ENCODE results near the gene TCEA3. TPM values are rescaled to one million over a fixed set of nuclear protein-coding genes. Genes with fewer than 3 reads are reported as not detected.

TCEA3 gene
- total RNA-seq, 2 donors from 2014 or later: 12.3 to 13.5 TPM

DNA sequence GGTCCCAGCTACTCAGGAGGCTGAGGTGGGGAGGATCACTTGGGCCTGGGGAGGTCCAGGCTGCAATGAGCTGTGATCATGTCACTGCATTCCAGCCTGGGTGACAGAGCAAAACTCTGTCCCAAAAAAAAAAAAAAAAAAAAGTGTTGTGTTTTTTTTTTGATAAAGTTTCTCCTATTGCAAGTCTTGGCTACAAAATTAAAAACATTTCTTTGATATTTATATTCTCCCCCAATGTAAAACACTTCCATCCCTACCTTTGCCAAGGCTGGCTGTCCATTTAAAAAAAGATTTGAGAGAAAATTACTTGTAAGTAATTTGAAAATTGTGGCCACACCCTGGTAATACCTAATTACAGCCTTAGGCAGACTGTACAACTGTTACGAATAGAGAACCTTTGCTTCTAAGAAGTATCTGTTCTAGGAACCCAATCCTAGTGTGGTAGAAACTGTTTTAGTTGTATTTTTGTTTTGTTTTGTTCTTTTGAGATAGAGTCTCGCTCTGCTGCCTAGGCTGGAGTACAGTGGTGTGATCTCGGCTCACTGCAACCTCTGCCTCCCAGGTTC, 66.2 kb downstream of the TCEA3 start:
- peaks cover 17% of the 10 kb centered on the region for H3K9me3 ChIP-seq (ENCODE audit: control insufficient read depth, low read length, poor library complexity, severe bottlenecking)
- Mint-ChIP-seq H3K27me3 (no peaks in the 10 kb centered on the region), H3K4me3 (no peak overlapping the region), H3K36me3 (ENCODE audit: low read depth) (peaks cover 2% of the 10 kb centered on the region), H3K27ac (no peak overlapping the region), H3K4me1 (peaks cover 2% of the 10 kb centered on the region)
- DNase-seq: no peak
- no peak for ATAC-seq

DNA sequence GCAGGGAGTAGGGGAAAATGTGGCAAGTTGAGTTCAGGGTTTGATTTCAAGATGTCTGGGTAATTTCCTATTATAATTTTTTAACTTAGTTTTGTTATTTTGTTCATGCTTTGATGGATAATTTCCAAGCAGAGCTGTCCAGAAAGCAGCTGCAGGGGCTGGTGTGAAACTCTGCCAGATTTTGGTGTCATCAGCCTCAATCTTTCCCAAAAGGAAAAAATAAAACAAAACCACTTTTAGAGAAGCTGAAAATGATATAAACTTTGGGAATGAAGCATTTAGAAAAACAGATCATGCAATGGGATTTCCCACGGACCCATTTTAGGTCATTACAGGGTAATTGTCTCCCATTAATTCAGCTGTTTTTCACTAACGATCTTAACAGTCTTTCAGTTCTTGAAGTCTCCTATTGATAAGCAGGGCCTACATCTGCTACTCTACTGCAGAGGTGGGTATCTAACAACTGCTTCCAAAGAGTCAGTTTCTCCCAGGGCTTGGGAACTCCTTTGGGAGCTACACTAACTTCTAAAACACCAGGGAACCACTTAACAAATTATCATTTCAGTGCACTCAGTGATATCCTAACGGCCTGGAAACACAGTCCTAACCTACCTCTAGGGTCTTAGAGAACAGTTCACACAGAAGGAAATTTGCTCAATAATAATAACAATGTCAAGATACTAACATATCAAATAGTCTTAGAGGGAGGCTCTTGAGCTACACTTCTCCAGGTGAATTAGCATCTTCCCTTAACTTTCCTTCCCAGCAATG, 67.2 kb downstream of the TCEA3 start:
- DNase-seq: no peak
- Mint-ChIP-seq H3K4me1 (peaks cover 2% of the 10 kb centered on the region), H3K27ac (no peak overlapping the region), H3K27me3 (no peaks in the 10 kb centered on the region), H3K36me3 (ENCODE audit: low read depth) (peaks cover 2% of the 10 kb centered on the region), H3K4me3 (no peak overlapping the region)
- no peak for ATAC-seq
- H3K9me3 ChIP-seq (ENCODE audit: control insufficient read depth, low read length, poor library complexity, severe bottlenecking): peaks cover 10% of the 10 kb centered on the region

DNA sequence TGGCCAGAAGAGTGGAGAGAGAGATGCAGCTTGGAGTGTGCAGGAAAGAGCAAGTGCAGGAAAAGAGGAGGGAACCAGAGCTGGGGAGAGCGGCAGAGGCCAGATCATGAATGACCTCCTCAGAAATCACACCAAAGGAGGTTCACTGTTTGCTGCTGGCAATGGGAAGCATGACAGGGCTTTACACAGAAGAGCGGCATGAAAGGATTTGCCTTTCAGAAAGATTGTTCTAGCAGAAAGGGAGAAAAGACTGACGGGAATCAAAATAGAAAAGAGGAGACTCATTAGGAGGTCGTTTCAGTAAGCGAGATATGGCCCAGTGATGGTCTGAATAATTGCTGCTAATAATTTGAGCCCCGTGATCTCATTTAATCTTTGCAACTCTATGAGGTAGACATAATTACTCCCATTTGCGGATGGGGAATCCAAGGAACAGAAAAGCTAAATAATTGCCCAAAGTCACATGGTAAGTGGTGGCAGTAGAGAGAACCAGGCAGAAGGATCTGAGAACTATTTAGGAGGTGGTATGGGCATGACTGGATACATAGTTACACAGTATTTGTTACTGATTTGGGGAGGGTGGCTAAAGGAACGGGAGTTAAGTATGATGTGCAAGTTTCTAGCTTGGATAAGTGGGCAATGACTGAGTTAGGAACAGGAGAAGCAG, 67.9 kb downstream of the TCEA3 start:
- peaks cover 2% of the 10 kb centered on the region for H3K36me3 Mint-ChIP-seq (ENCODE audit: low read depth)
- peaks cover 2% of the 10 kb centered on the region for H3K9me3 ChIP-seq (ENCODE audit: control insufficient read depth, low read length, poor library complexity, severe bottlenecking)
- H3K4me3 Mint-ChIP-seq: no peak overlapping the region
- H3K27me3 Mint-ChIP-seq: no peaks in the 10 kb centered on the region
- no peak overlapping the region for H3K27ac Mint-ChIP-seq
- ATAC-seq (no peak), DNase-seq (no peak)
- H3K4me1 Mint-ChIP-seq: peaks cover 2% of the 10 kb centered on the region

DNA sequence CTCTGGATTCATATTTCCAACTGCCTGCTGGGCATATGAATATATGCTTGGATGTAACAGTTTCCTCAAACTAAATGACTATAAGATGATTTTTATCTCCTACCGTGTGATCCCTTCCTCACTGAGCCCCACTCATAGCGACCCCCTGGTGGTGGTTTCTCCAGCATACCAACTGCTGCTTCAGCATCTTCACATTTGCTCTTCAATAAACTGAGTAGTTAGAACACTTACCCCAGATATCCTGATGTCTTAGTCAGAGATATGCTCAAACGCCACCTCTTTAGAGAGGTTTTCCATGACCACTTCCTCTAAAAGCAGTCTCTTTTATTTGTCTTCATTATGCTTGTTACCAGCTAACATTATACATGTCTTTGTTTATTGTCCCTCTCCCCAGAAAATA, 70.3 kb downstream of the TCEA3 start:
- Mint-ChIP-seq H3K36me3 (ENCODE audit: low read depth) (peaks cover 2% of the 10 kb centered on the region), H3K27ac (no peak overlapping the region), H3K4me1 (peaks cover 2% of the 10 kb centered on the region), H3K27me3 (no peaks in the 10 kb centered on the region), H3K4me3 (no peak overlapping the region)
- DNase-seq: no peak
- ATAC-seq: no peak
- no peaks in the 10 kb centered on the region for H3K9me3 ChIP-seq (ENCODE audit: control insufficient read depth, low read length, poor library complexity, severe bottlenecking)

DNA sequence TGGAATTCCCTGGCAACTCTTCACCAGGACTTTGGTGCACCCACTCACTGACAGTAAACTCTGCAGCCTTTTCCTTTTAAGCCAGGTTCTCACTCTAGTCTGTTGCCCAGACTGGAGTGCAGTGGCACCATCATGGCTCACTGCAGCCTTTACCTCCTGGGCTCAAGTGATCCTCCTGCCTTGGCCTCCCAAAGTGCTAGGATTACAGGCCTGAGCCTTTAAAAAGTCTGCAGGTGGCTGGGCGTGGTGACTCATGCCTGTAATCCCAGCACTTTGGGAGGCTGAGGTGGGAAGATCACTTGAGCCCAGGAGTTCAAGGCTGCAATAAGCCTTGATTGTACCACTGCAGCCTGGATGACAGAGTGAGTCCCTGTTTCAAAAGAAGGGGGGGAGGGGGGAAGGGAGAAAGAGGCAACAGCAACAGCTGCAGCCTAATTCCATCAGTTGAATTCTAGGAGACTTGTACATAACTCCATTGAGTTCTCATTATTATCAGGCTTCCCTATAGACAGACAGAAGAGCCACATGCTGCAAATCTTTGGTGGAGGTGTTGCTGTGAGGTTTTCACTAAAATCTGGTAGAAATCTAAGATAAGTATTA, 72.4 kb downstream of the TCEA3 start:
- ATAC-seq: no peak
- H3K4me1 Mint-ChIP-seq: peaks cover 2% of the 10 kb centered on the region
- peaks cover 2% of the 10 kb centered on the region for H3K36me3 Mint-ChIP-seq (ENCODE audit: low read depth)
- no peak overlapping the region for H3K27ac Mint-ChIP-seq
- no peak overlapping the region for H3K4me3 Mint-ChIP-seq
- no peaks in the 10 kb centered on the region for H3K27me3 Mint-ChIP-seq
- no peak for DNase-seq
- H3K9me3 ChIP-seq (ENCODE audit: control insufficient read depth, low read length, poor library complexity, severe bottlenecking): no peaks in the 10 kb centered on the region

DNA sequence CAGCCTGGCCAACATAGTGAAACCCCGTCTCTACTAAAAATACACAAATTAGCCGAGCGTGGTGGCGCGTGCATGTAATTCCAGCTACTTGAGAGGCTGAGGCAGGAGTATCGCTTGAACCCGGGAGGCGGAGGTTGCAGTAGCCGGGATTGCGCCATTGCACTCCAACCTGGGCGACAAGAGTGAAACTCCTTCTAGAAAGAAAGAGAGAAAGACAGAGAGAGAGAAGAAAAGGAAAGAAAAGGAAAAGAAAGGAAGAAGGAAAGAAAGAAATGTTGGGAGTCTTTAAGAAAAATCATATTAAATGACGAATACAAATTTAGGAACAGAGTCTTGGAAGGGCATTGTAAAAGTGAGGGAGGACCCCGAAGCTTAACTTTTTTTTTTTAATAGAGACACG, 78.6 kb downstream of the TCEA3 start:
- DNase-seq (no peak), ATAC-seq (no peak)
- H3K4me3 Mint-ChIP-seq: no peak overlapping the region
- no peaks in the 10 kb centered on the region for H3K27me3 Mint-ChIP-seq
- no peaks in the 10 kb centered on the region for H3K36me3 Mint-ChIP-seq (ENCODE audit: low read depth)
- H3K9me3 ChIP-seq (ENCODE audit: control insufficient read depth, low read length, poor library complexity, severe bottlenecking): no peaks in the 10 kb centered on the region
- H3K4me1 Mint-ChIP-seq: peaks cover 28% of the 10 kb centered on the region
- H3K27ac Mint-ChIP-seq: no peak overlapping the region

DNA sequence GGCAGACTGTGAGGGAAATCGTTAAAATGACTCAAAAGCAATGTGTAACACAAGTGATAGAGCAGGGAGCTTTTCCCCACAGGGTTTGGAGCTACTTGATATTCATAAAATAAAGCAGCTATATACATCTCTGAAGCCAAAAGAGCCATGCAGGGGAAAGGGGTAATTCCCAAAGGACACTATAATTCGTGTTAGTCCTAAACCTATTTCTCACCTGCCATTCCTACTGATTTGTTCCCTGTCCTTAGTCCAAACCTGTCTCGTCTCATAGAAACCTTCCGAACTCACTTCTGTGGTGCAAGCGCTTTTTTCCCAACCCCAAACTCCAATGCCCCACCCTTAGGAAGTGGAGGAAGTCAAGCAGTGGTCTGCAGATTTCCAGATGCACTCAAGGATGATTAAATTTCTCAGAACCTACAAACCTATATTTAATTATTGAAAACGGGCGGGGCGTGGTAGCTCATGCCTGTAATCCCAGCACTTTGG, 79.5 kb downstream of the TCEA3 start:
- Mint-ChIP-seq H3K27ac (peak overlapping the region; percentile 94), H3K36me3 (ENCODE audit: low read depth) (no peaks in the 10 kb centered on the region), H3K4me1 (peaks cover 35% of the 10 kb centered on the region), H3K27me3 (no peaks in the 10 kb centered on the region), H3K4me3 (peak overlapping the region; percentile 98)
- DNase-seq: no peak
- no peak for ATAC-seq
- H3K9me3 ChIP-seq (ENCODE audit: control insufficient read depth, low read length, poor library complexity, severe bottlenecking): no peaks in the 10 kb centered on the region

DNA sequence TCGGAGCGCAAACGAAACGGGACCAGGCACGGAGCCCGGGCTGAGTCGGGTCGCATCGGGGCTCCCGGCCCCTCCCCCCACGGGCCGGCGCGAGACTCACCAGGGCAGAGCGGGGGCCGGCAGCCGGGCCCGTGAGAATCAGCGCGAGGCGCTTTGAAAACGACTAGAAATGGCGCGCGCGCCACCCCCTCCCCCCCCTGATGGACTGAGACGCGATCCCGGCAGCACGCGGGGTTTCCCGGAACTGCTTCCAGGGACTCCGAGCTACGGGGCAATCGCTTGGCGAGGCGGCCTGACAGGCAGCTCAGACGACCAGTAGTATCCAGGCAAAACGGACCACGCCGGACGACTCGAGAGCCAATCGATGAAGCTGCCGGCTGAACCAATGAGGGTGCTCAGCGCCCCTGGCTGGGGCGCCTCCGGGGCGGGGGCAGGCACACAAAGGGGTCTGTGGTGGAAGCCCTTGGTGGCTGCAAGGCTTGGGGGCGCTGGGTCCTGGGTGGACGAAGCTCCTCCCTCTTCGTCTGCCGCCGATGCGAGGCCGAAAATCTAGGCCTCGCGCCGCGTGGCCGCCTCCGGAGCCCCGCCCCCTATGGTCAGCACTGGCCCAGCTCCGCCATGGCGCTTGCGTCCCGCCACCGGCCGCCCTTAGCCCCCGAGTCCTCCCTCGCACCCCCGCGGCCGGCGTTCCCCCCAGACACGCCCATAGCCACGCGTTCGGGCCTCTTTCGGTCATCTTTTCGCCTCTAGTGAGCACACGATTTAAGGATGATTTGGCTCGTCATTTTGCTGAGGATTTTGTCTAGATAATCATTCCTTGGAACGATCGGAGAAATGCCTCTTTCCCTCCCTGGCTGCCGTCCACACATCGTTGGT, 80.2 kb downstream of the TCEA3 start, which contains the start of gene HNRNPR:
Gene HNRNPR (minus strand): TSS at position 174 of the 876 bp plus-strand sequence. CDS start 3,276 bp downstream, outside the sequence.
- H3K4me3 Mint-ChIP-seq: peak within 1 kb of the TSS; percentile 98
- DNase-seq (peak; percentile 95 to 97 (median 96)), ATAC-seq (peak; percentile 98)
- H3K9me3 ChIP-seq (ENCODE audit: control insufficient read depth, low read length, poor library complexity, severe bottlenecking): no peaks in the 10 kb centered on the region
- H3K4me1 Mint-ChIP-seq: peaks cover 40% of the 10 kb centered on the region
- H3K27me3 Mint-ChIP-seq: no peaks in the 10 kb centered on the region
- H3K27ac Mint-ChIP-seq: peak within 1 kb of the TSS; percentile 94
- no peaks in the 10 kb centered on the region for H3K36me3 Mint-ChIP-seq (ENCODE audit: low read depth)

DNA sequence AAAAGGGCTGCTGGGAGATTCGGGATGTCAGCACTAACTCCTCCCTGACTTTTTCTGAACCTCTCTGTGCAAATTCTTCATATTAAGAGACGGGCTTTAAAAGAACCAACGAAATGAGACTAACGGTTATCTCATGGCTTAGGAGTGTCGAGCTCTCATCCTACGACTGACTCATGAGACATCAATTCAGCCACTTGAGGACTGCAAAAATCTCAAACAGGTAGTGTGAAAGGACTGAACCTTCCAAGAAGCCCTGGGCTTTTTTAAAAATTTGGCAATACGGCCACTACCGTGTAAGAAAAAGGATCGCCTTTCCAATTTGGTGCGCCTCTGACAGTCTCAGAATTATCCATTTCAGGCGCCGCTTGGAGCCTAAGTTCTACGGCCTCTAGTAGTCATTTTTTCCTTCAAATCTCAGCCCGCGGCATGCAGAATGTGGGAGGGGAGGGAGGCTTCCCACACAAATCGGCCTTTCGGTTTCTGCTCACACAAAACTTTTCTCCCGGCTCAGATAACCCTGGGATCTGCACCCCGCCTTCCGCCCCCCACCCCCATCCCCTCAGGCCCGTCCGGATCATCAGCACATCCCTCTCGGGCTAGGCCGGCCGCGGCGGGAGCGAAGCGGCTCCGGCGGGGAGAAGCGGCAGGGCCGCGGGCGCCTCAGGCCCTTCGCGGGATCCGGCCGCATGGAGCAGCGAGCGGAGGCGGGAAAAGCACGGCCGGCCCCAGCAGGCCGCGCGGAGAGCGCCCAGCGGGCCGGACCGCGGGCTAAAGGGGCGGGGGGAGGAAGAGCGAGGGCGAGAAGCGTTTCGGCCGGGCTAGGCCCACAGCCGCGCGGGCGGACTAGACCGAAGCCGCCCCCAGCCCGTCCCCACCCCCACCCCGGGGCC, 81.1 kb downstream of the TCEA3 start:
- H3K36me3 Mint-ChIP-seq (ENCODE audit: low read depth): no peaks in the 10 kb centered on the region
- ATAC-seq (peak; percentile 3), DNase-seq (peak in 2 of 3 donors; percentile 13 to 26)
- H3K9me3 ChIP-seq (ENCODE audit: control insufficient read depth, low read length, poor library complexity, severe bottlenecking): no peaks in the 10 kb centered on the region
- peak overlapping the region; percentile 98 for H3K4me3 Mint-ChIP-seq
- H3K4me1 Mint-ChIP-seq: peaks cover 46% of the 10 kb centered on the region
- H3K27me3 Mint-ChIP-seq: no peaks in the 10 kb centered on the region
- peak overlapping the region; percentile 94 for H3K27ac Mint-ChIP-seq

DNA sequence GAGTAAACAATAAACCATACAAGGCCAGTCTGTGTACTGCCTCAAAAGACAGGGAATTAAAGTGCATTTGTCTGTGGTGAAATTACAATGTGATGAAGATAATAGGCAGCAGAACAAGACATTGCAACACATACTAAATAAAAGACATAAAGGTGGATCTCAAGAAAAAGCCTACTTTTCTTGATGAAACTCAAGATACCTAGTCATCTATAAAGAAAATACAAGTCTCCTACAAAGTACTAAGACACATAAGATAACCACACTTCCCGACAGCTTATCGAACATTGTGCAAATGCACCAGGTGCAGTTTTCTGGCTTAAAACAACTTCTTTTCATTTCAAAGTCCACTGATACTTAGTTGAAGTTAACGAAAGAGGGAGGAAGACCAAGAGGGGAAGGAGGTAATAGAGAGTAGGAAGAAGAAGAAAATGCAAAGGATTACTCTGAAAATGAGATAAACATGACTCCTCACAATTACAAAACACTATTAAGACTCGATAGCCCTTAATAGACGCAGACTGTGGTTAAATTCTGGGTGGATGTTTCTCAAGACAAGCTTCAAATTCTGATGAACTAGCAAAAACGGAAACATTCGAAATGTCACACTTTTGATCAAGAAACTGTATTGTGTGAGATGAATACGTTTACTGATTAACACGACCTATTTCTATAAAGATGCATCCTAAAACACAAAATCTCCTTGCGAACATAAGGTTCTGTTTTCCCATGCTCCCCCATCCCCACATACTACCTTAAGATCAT, 82.4 kb downstream of the TCEA3 start:
- no peak for ATAC-seq
- Mint-ChIP-seq H3K4me1 (peaks cover 52% of the 10 kb centered on the region), H3K36me3 (ENCODE audit: low read depth) (no peaks in the 10 kb centered on the region)

DNA sequence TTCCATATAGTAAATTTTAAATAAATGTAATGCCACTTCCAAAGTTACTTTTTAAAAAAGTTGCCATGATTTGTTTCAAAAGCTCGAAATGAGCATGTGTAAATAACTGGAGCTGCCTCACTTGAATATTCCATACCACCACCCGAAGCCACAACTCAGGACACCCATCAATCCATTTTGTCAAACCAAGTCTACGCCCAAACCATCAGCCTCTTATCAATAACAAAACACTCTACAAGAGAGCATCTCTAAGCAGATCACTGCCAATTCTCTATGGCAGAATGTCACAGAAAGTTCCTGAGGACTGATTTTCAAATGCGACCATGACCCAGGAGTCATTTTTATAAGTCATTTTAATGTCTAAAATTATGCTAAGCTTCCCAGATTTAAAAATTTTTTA, 84.9 kb downstream of the TCEA3 start:
- Mint-ChIP-seq H3K4me3 (peak overlapping the region; percentile 69), H3K36me3 (ENCODE audit: low read depth) (no peaks in the 10 kb centered on the region), H3K4me1 (peaks cover 43% of the 10 kb centered on the region), H3K27ac (peak overlapping the region; percentile 94), H3K27me3 (no peaks in the 10 kb centered on the region)
- no peaks in the 10 kb centered on the region for H3K9me3 ChIP-seq (ENCODE audit: control insufficient read depth, low read length, poor library complexity, severe bottlenecking)
- DNase-seq (no peak), ATAC-seq (no peak)

More for the DNA sequence above, 82.4 kb downstream of the TCEA3 start:
- Mint-ChIP-seq H3K27me3 (no peaks in the 10 kb centered on the region), H3K4me3 (peak overlapping the region; percentile 91), H3K27ac (peak overlapping the region; percentile 94)
- H3K9me3 ChIP-seq (ENCODE audit: control insufficient read depth, low read length, poor library complexity, severe bottlenecking): no peaks in the 10 kb centered on the region
- no peak for DNase-seq
